CD14-positive monocyte (primary cell): ENCODE measurements around the gene RALY. TPM values are rescaled to one million over a fixed set of nuclear protein-coding genes. Genes with fewer than 3 reads are reported as not detected.

Experiments used
- DNase-seq, 3 donors: peaks; one replicate each; pipeline ENCODE4 v3.0.0-alpha.2; 2011 to 2022
- H2AFZ ChIP-seq: 2 replicates; pipeline ENCODE4 v1.6.0; 2012; ENCODE audit warnings: mild to moderate bottlenecking, low read depth, low read length, inconsistent platforms; ENCODE audit not compliant: insufficient read depth, poor library complexity, severe bottlenecking
- H3K27ac ChIP-seq, 2 donors: 1 replicate in 1 of 2; 2 replicates in 1 of 2; pipeline ENCODE4 v1.5.1; 2012 to 2013; ENCODE audit warnings: low read length in 2 of 2, control low read depth in 1 of 2, inconsistent platforms in 1 of 2, low read depth in 1 of 2, mild to moderate bottlenecking in 1 of 2
- H3K27me3 ChIP-seq, 2 donors: one replicate each; pipeline versions ENCODE4 v1.6.0 to v1.6.1; 2011 to 2013; ENCODE audit warnings: low read length in 2 of 2; ENCODE audit not compliant: control insufficient read depth in 2 of 2, insufficient read depth in 2 of 2
- H3K36me3 ChIP-seq, 2 donors: replicated peaks in 1 of 2; 1 replicate in 1 of 2; 2 replicates in 1 of 2; pipeline versions ENCODE4 v1.5.1 to v1.6.1; 2012 to 2013; ENCODE audit warnings: low read length in 2 of 2, control low read depth in 1 of 2, inconsistent platforms in 1 of 2, mild to moderate bottlenecking in 1 of 2; ENCODE audit not compliant: insufficient read depth in 2 of 2, control insufficient read depth in 1 of 2
- H3K4me1 ChIP-seq, 2 donors: 1 replicate in 1 of 2; 2 replicates in 1 of 2; pipeline versions ENCODE4 v1.5.1 to v1.6.1; 2012 to 2013; ENCODE audit warnings: low read length in 2 of 2, control low read depth in 1 of 2, inconsistent platforms in 1 of 2, mild to moderate bottlenecking in 1 of 2, moderate library complexity in 1 of 2; ENCODE audit not compliant: insufficient read depth in 2 of 2, control insufficient read depth in 1 of 2
- H3K4me2 ChIP-seq: replicated peaks from 2 replicates; pipeline ENCODE3; 2012; ENCODE audit warnings: low read length, moderate library complexity, mild to moderate bottlenecking; ENCODE audit not compliant: poor library complexity, severe bottlenecking; ENCODE audit errors: extremely low read depth
- H3K4me3 ChIP-seq, 3 experiments: fragments of 200-600 bp in 1 of 3; sonication (generic) in 1 of 3; replicated peaks in 1 of 3; 1 replicate in 2 of 3; 2 replicates in 1 of 3; pipeline ENCODE4 v1.5.1; 2011 to 2013; ENCODE audit warnings: low read length in 3 of 3, mild to moderate bottlenecking in 3 of 3, control low read depth in 2 of 3, low read depth in 2 of 3, inconsistent platforms in 1 of 3, moderate library complexity in 1 of 3
- H3K79me2 ChIP-seq: 2 replicates; pipeline ENCODE4 v1.6.0; 2012; ENCODE audit warnings: mild to moderate bottlenecking, control low read depth, inconsistent platforms, low read length, moderate library complexity; ENCODE audit not compliant: insufficient read depth
- H3K9ac ChIP-seq: 2 replicates; pipeline ENCODE4 v1.6.0; 2017; ENCODE audit warnings: low read length, mild to moderate bottlenecking; ENCODE audit not compliant: insufficient read depth, poor library complexity, severe bottlenecking
- H3K9me3 ChIP-seq, 2 donors: replicated peaks in 1 of 2; 1 replicate in 1 of 2; 2 replicates in 1 of 2; pipeline versions ENCODE4 v1.5.1 to v1.6.1; 2012 to 2013; ENCODE audit warnings: low read length in 2 of 2, control low read depth in 1 of 2; ENCODE audit not compliant: control insufficient read depth in 1 of 2, insufficient read depth in 1 of 2
- H4K20me1 ChIP-seq: 2 replicates; pipeline ENCODE4 v1.6.0; 2012; ENCODE audit warnings: mild to moderate bottlenecking, low read length, control low read depth, moderate library complexity; ENCODE audit not compliant: insufficient read depth
- H3K27ac Mint-ChIP-seq, 7 donors: one replicate each; pipeline ENCODE4 v1.8.0; 2020; ENCODE audit warnings: mild to moderate bottlenecking in 7 of 7, mixed read lengths in 7 of 7, moderate library complexity in 6 of 7, inconsistent platforms in 2 of 7
- H3K27me3 Mint-ChIP-seq, 3 donors: one replicate each; pipeline ENCODE4 v1.8.0; 2021 to 2022; ENCODE audit warnings: low read depth in 3 of 3, mild to moderate bottlenecking in 3 of 3, mixed read lengths in 3 of 3, moderate library complexity in 3 of 3, inconsistent platforms in 1 of 3
- H3K36me3 Mint-ChIP-seq, 2 donors: one replicate each; pipeline ENCODE4 v1.8.0; 2020; ENCODE audit warnings: mixed read lengths in 2 of 2, inconsistent platforms in 1 of 2, mild to moderate bottlenecking in 1 of 2
- H3K4me1 Mint-ChIP-seq: one replicate; pipeline ENCODE4 v1.8.0; 2020; ENCODE audit warnings: mild to moderate bottlenecking, mixed read lengths
- H3K4me3 Mint-ChIP-seq, 2 donors: one replicate each; pipeline ENCODE4 v1.8.0; 2020; ENCODE audit warnings: mild to moderate bottlenecking in 2 of 2, mixed read lengths in 2 of 2, moderate library complexity in 1 of 2
- H3K9me3 Mint-ChIP-seq, 7 donors: one replicate each; pipeline ENCODE4 v1.8.0; 2020 to 2022; ENCODE audit warnings: mixed read lengths in 7 of 7, mild to moderate bottlenecking in 6 of 7, moderate library complexity in 6 of 7, inconsistent platforms in 2 of 7
- WGBS: methylation state at CpG from one replicate; pipeline ENCODE4 v1.1.5; 2013; ENCODE audit warnings: missing lambda C conversion rate; ENCODE audit not compliant: insufficient coverage; 5-methylcytosine and 5-hydroxymethylcytosine counted together
- intact Hi-C, 2 donors: fragments of 100-400 bp; cut with micrococcal nuclease; formaldehyde crosslinking; loops; one replicate each; pipeline versions ENCODE4 v1.15.0 to v1.15.1; 2023
- polyA plus RNA-seq, 3 donors: library from polyadenylated mRNA; depleted of rRNA in 1 of 3; unstranded in 2 of 3; stranded (reverse) in 1 of 3; fragments of 300-500 nt in 2 of 3; fragments of >200 nt in 1 of 3; fragmentation: Illumina TruSeq in 2 of 3; gene quantifications; 1 replicate in 2 of 3; 2 replicates in 1 of 3; pipeline ENCODE4 v1.2.3, GENCODE V29; 2012 to 2021
- TF ChIP-seq, protein P1 (sequence below): fragments of 200-600 bp; IDR thresholded peaks from one replicate; pipeline ENCODE4 v1.8.0; 2022; ENCODE audit warnings: antibody characterized with exemption, mild to moderate bottlenecking

Gene RALY
- polyA plus RNA-seq, 3 donors, result 88.4 to 154 (median 152) TPM

DNA sequence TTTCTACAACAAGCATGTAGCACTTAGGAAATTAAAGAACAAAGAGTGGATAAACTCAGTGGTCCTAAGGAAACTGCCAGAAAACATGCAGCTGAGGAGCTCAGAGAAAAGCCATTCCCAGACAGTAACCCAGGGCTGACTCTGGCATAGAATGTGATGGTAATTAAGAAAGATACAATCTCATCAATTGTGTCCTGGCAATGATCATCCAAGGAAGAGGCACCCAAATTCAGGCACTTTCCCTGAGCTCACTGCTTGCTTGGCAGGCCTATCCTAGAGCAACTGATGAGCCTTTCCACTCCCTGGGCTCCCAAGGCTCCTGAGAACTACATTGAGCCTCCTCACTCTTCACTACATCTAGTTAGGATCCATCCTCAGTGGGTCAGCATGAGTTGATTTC lies 102.1 kb downstream of the RALY start:
- peaks cover 86% of the 10 kb centered on the region for H4K20me1 ChIP-seq
- TF ChIP-seq, protein P1, sequence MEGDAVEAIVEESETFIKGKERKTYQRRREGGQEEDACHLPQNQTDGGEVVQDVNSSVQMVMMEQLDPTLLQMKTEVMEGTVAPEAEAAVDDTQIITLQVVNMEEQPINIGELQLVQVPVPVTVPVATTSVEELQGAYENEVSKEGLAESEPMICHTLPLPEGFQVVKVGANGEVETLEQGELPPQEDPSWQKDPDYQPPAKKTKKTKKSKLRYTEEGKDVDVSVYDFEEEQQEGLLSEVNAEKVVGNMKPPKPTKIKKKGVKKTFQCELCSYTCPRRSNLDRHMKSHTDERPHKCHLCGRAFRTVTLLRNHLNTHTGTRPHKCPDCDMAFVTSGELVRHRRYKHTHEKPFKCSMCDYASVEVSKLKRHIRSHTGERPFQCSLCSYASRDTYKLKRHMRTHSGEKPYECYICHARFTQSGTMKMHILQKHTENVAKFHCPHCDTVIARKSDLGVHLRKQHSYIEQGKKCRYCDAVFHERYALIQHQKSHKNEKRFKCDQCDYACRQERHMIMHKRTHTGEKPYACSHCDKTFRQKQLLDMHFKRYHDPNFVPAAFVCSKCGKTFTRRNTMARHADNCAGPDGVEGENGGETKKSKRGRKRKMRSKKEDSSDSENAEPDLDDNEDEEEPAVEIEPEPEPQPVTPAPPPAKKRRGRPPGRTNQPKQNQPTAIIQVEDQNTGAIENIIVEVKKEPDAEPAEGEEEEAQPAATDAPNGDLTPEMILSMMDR, result no peak
- Mint-ChIP-seq H3K4me1 (no peaks in the 10 kb centered on the region), H3K9me3 (no peaks in the 10 kb centered on the region), H3K27me3 (no peaks in the 10 kb centered on the region), H3K27ac (no peak overlapping the region), H3K36me3 (peaks cover 76 to 86% of the 10 kb centered on the region in 2 donors), H3K4me3 (no peak overlapping the region)
- peaks cover 94 to 98% of the 10 kb centered on the region in 2 donors for H3K36me3 ChIP-seq
- no peak for DNase-seq
- H3K27me3 ChIP-seq, result no peaks in the 10 kb centered on the region
- H3K27ac ChIP-seq, result peak overlapping the region in 1 of 2 donors; percentile 26
- H3K4me1 ChIP-seq, result no peaks in the 10 kb centered on the region
- H3K4me2 ChIP-seq, result no peak overlapping the region
- H2AFZ ChIP-seq, result no peak overlapping the region
- peaks cover 38% of the 10 kb centered on the region for H3K79me2 ChIP-seq
- H3K4me3 ChIP-seq, result no peak overlapping the region
- intact Hi-C loops, result no loop called here
- H3K9me3 ChIP-seq, result no peaks in the 10 kb centered on the region
- no peak overlapping the region for H3K9ac ChIP-seq

DNA sequence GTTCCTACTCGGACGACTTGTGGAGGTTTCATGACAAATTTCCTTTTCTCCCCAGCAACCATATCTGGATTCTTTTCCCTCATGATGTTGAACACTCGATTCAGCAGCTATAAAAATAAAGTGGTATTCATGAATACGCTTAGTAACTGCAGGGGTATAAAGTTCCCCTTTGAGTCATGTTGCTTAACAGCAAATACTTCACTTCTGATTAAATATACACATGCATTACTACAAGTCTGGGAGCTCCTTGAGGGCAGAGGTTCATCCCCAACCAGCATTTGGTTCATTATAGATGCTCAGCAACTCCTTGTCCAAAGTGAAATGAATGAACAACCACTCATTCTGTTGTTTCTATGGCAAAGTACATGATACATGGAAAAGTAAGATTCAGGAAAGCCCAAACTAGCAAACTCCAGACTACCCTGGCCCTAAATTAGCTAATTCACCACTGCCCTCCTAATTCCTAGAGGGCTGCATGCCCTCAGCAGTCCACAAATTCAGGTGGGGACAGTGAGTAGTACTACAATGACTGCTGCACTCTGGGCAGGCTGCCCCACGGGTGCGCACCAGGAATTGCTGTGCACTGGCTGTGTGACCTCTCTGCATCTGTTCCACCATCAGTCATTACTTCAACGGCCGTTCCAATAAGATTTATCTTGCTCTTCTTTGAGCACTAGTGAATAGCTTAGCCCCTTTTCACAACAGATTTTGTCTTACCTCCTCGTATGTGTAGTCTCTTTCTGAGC lies 103.2 kb downstream of the RALY start:
- Mint-ChIP-seq H3K4me3 (no peak overlapping the region), H3K4me1 (no peaks in the 10 kb centered on the region), H3K27ac (peak overlapping the region in 3 of 7 donors; percentile 20 to 79 (median 57)), H3K9me3 (no peaks in the 10 kb centered on the region), H3K27me3 (no peaks in the 10 kb centered on the region), H3K36me3 (peaks cover 81 to 91% of the 10 kb centered on the region in 2 donors)
- H3K9ac ChIP-seq, result no peak overlapping the region
- TF ChIP-seq, protein P1, result no peak
- no peaks in the 10 kb centered on the region for H3K4me1 ChIP-seq
- DNase-seq, result no peak
- H3K79me2 ChIP-seq, result peaks cover 48% of the 10 kb centered on the region
- no peak overlapping the region for H3K4me3 ChIP-seq
- no peaks in the 10 kb centered on the region for H3K27me3 ChIP-seq
- 80% methylated on average over 1 of the region's 9 CpGs for WGBS
- H2AFZ ChIP-seq, result no peak overlapping the region
- intact Hi-C loops, result no loop called here
- peaks cover 86% of the 10 kb centered on the region for H4K20me1 ChIP-seq
- H3K4me2 ChIP-seq, result no peak overlapping the region
- H3K9me3 ChIP-seq, result no peaks in the 10 kb centered on the region
- H3K27ac ChIP-seq, result no peak overlapping the region
- peaks cover 97 to 100% of the 10 kb centered on the region in 2 donors for H3K36me3 ChIP-seq
